ENCODE results near the gene TCP10L. TPM values are rescaled to one million over a fixed set of nuclear protein-coding genes. Genes with fewer than 3 reads are reported as not detected.

The TCP10L gene
- total and polyA plus RNA-seq, 7 donors: 0.51 to 2.8 (median 1.4) TPM; not detected in 2

GRCh38 chr21:32605469-32605868 is 20.1 kb upstream of the TCP10L start:
- no peak overlapping the region for H3K4me3 ChIP-seq
- peaks cover 24 to 82% (median 50%) of the 10 kb centered on the region in 4 donors for H3K36me3 ChIP-seq
- intact Hi-C loops (cut with DNase I): loop anchor here (10.0 kb wide), 1 partner anchor 331 kb away; the partner anchor contains the start of gene MIS18A
- H3K9me3 ChIP-seq: no peaks in the 10 kb centered on the region
- peaks cover 0 to 5% (median under 1%) of the 10 kb centered on the region in 4 donors for H3K4me1 ChIP-seq
- no peak for DNase-seq
- TF ChIP-seq CTCF (IDR thresholded peaks at IDR 0.05): no peak
- TF ChIP-seq POLR2AphosphoS5 (IDR thresholded peaks at IDR 0.05): no peak
- TF ChIP-seq EP300 (IDR thresholded peaks at IDR 0.05): no peak
- TF ChIP-seq POLR2A (IDR thresholded peaks at IDR 0.05): no peak
- 88 to 92% methylated on average over 8 of the region's 8 CpGs for WGBS, 2 donors
- H3K27ac ChIP-seq: no peak overlapping the region
- no peaks in the 10 kb centered on the region for H3K27me3 ChIP-seq

GRCh38 chr21:32604464-32604863 is 19.1 kb upstream of the TCP10L start:
- H3K4me1 ChIP-seq: no peaks in the 10 kb centered on the region
- WGBS, 2 donors: 89 to 91% methylated on average over 8 of the region's 8 CpGs
- peaks cover 24 to 90% (median 49%) of the 10 kb centered on the region in 4 donors for H3K36me3 ChIP-seq
- H3K27ac ChIP-seq: no peak overlapping the region
- H3K9me3 ChIP-seq: no peaks in the 10 kb centered on the region
- no peak for DNase-seq
- no peak overlapping the region for H3K4me3 ChIP-seq
- H3K27me3 ChIP-seq: no peaks in the 10 kb centered on the region
- TF ChIP-seq POLR2AphosphoS5 (IDR thresholded peaks at IDR 0.05) (no peak), EP300 (IDR thresholded peaks at IDR 0.05) (no peak), POLR2A (IDR thresholded peaks at IDR 0.05) (no peak), CTCF (IDR thresholded peaks at IDR 0.05) (no peak)
- intact Hi-C loops (cut with DNase I): loop anchor here (10.0 kb wide), 1 partner anchor 330 kb away; the partner anchor contains the start of gene MIS18A

- no peak for TF ChIP-seq EP300 (IDR thresholded peaks at IDR 0.05)
- no peak for TF ChIP-seq POLR2A (IDR thresholded peaks at IDR 0.05)
- no peak for TF ChIP-seq CTCF (IDR thresholded peaks at IDR 0.05)
- no peak for TF ChIP-seq POLR2AphosphoS5 (IDR thresholded peaks at IDR 0.05)
- DNase-seq: no peak
- 85 to 88% methylated on average over 8 of the region's 8 CpGs for WGBS, 2 donors
- no peaks in the 10 kb centered on the region for H3K9me3 ChIP-seq
- intact Hi-C loops (cut with DNase I): loop anchor here (10.0 kb wide), 1 partner anchor 328 kb away; the partner anchor contains the start of gene MIS18A
- H3K36me3 ChIP-seq: peaks cover 24 to 85% (median 46%) of the 10 kb centered on the region in 4 donors
- H3K4me1 ChIP-seq: no peaks in the 10 kb centered on the region
- H3K27me3 ChIP-seq: no peaks in the 10 kb centered on the region
- no peak overlapping the region for H3K4me3 ChIP-seq
- H3K27ac ChIP-seq: no peak overlapping the region
Observed at GRCh38 chr21:32603131-32603530, 17.8 kb upstream of the TCP10L start.

GRCh38 chr21:32602099-32602498 is 16.8 kb upstream of the TCP10L start:
- Histone ChIP-seq H3K4me1 (no peaks in the 10 kb centered on the region), H3K27ac (no peak overlapping the region), H3K36me3 (peaks cover 17 to 74% (median 41%) of the 10 kb centered on the region in 4 donors), H3K4me3 (no peak overlapping the region), H3K27me3 (no peaks in the 10 kb centered on the region), H3K9me3 (no peaks in the 10 kb centered on the region)
- WGBS, 2 donors: 91 to 93% methylated on average over 6 of the region's 6 CpGs
- TF ChIP-seq CTCF (IDR thresholded peaks at IDR 0.05) (no peak), POLR2A (IDR thresholded peaks at IDR 0.05) (no peak), POLR2AphosphoS5 (IDR thresholded peaks at IDR 0.05) (no peak), EP300 (IDR thresholded peaks at IDR 0.05) (no peak)
- no peak for DNase-seq
- intact Hi-C loops (cut with DNase I): loop anchor here (10.0 kb wide), 1 partner anchor 327 kb away; the partner anchor contains the start of gene MIS18A

GRCh38 chr21:32599526-32599925 is 14.2 kb upstream of the TCP10L start:
- intact Hi-C loops (cut with DNase I): no loop called here

More at GRCh38 chr21:32599526-32599925, 14.2 kb upstream of the TCP10L start:
- Histone ChIP-seq H3K27me3 (no peaks in the 10 kb centered on the region), H3K9me3 (no peaks in the 10 kb centered on the region), H3K4me1 (no peaks in the 10 kb centered on the region), H3K27ac (no peak overlapping the region), H3K4me3 (no peak overlapping the region), H3K36me3 (peaks cover 17 to 49% (median 25%) of the 10 kb centered on the region in 4 donors)
- TF ChIP-seq POLR2A (IDR thresholded peaks at IDR 0.05) (no peak), POLR2AphosphoS5 (IDR thresholded peaks at IDR 0.05) (no peak), CTCF (IDR thresholded peaks at IDR 0.05) (no peak), EP300 (IDR thresholded peaks at IDR 0.05) (no peak)
- 92 to 93% methylated on average over 8 of the region's 8 CpGs for WGBS, 2 donors
- no peak for DNase-seq
